UCSD-AML1 (cell line): ENCODE data around the gene SND1.

ENCODE experiments used
- DNase-seq: peaks from one replicate; lab custom pipeline; 2025; ENCODE audit not compliant: unreplicated experiment; lab: John Stamatoyannopoulos, UW

SND1 gene

GRCh38 chr7:127651556-127652332, at the start of gene SND1:
Gene SND1, plus strand, starts transcription at chr7:127652194. Its CDS starts 180 bp downstream, at chr7:127652374.
- DNase-seq = peak; percentile 92

DNA sequence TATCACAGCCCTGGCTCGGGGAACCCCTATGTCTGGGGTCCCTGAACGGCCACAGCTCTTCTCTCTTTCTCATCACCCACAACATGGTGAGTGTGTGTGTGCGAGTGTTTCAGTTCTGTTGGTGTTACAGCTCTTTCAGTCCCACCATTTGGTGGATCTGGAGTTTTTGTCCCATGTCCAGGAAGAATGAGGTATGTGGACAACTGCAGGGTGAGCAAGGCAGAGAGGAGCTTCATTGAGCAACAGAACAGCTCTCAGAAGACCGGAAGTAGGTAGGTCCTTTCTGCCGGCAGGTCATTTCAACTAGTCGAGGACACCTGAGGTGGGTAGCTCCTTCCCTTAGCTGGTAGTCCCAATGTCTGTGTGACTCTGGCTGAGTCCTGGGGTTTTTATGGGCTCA, 43.5 kb upstream of the SND1 start:
- no peak for DNase-seq

DNA sequence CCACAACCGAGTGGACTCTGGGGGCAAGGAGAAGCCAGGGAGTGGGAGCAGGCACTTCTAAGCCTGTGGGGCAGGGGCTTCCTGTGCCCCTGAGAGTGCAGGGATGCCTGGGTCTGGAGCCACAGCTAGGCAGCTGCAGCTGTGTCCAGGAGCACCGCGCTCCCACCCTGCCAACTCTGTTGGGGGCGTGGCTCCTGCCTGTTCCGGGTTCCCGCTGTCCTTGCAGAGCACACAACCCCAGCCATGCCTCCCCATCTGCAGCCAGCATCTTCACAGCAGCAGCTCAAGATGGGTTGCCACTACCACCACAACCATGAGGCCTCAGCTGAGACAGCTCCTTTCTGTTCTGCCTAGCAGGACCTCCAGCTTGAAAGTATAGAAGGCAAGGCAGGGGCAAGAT, 42.7 kb upstream of the SND1 start:
- no peak for DNase-seq

DNA sequence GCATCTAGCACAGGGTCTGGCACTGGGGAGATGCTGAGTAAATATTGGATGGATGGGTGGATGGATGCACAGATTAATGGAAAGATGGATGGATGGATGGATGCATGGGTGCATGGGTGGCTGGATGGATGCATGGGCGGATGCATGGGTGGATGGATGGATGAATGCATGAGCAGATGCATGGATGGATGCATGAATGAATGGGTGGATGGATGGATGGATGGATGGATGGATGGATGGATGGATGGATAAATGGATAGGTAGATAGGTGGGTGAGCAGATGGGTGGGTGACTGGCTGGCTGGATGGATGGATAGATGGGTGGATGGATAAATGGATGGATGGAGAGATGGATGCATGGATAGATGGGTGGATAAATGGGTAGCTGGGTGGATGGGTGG, 39.7 kb upstream of the SND1 start:
- no peak for DNase-seq

DNA sequence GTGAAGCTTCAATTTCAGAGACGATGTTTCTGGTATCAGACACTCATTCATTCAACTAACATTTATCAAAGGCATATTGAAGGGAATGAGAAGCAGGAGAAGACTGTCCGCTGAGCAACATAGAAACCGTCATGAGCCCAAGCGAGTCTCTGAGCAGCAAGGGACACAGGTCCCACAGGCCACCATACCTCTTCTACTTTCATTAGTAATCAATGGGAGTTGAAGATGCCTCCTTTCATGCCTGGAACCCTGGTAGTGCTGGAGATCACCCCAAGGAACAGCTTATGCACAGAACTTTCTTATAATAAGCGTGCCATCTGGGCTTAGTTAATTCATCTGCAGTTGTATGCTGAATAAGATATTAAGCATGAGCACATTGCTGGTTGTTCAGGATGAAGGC, 35.3 kb upstream of the SND1 start:
- no peak for DNase-seq

- no peak for DNase-seq
Measured at GRCh38 chr7:127618042-127618441, 34.0 kb upstream of the SND1 start, which contains the start of gene PAX4. Gene PAX4, minus strand, starts transcription at chr7:127618142. Its CDS starts 2,214 bp downstream, at chr7:127615928.

- no peak for DNase-seq
Measured at GRCh38 chr7:127618775-127619174, 33.2 kb upstream of the SND1 start.

DNA sequence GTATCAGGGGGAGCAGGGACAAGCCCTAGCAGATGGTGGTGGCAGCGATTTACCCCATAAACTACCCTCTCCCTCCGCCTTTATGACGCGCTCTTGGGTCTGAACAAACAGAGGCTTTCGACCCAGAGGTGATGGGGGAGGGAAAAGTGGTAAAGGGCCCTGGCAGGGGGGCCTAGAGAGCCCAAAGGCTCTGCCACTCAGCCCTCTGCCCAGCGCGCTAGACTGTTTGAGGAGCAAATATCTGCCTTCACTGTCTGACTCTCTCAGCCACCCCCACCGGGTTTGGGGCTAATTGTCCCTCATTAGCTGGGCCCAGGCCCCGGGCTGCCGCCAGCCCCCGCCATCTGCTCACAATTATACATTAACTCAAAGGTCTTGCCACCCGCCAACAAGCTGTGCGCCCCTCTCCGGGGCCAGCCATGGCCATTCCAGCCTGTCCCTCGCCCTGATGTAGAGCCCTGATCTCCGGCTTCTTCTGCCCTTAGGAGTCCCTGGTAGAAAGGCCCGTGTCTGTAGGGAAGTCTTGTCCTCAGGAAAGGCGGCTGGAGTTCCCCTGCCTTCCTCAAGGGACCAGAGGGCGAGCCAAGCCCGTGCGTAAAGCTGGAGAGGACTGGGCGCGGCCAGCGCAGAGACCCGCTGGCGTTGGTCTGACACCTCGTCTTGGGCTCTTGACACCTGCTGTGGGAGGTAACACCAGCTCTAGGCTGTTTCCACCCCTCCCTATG, 32.2 kb upstream of the SND1 start:
- DNase-seq = no peak

DNA sequence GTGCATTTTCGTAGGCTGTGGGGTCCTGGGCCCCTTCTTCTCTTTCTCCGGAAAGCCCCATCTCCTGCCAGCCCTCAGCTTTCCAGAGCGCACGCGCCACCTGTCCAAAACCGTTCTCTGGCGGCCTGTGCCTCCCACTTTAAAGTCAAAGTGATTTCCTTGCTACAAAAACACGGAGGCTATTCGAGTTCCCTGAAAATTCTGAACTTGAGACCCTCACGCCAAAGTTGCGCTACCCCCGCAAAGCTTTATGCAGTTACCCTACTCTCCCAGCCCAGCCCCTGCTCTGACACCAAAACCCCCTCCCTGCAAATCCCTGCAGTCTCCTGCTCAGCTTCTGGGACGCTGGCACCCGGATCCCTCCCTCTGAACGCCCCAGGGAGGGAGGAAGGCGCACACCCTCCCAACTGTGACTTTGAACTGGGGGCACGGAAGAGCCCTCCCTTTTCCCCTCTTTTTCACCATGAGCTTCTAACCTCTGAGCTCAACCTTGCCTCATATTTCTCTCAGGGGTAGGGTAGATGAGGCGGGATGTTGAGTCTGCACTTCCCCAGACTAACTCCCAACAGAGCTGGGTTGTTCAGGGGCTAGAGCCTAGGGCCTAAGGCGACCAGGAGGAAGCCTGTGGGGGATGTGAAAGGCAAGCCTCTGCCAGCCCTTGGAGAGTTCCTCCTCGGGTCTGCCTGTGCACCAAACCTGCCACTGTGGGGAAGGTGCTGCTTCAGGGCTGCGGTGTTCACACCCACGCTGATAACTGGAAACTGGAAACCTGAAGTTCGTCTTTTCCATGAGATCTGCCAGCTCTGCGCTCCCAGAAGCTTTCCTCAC, 31.4 kb upstream of the SND1 start:
- peak; percentile 7 for DNase-seq

DNA sequence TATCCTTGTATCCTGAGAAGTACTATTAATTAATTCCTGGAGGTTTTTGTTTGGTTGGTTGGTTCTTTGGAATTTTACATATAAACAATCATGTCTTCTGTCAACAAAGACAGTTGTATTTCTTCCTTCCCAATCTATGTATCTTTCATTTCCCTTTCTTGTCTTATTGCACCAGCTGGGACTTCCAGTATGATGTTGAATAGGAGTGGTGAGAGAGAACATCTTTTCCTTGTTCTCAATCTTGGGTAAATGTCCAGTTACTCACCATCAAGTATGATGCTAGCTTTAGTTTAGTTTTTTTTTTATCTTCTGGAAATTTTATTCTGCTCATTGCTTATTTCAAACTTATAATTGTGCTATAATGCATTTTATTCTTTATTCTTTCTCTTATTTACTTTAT, 26.7 kb upstream of the SND1 start:
- DNase-seq = no peak

DNA sequence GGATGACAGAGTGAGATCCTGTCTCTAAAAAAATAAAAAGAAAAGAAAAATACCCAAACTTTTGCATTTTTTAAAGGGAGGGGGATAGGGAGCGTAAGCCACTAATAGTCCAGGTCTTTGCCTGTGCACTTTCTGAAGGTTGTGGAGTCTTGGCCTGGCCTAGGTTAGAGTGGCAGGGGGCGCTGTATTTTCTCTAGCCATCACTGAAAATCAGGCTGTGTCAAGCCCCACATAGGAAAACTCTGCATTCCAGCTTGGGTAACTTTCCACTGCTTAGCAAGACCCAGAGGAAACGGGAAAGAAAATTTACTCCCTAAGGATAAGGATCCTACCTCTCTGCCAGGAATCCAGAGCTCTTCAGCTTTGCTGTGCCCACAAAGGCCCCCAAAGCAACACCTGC, 23.5 kb upstream of the SND1 start:
- no peak for DNase-seq

DNA sequence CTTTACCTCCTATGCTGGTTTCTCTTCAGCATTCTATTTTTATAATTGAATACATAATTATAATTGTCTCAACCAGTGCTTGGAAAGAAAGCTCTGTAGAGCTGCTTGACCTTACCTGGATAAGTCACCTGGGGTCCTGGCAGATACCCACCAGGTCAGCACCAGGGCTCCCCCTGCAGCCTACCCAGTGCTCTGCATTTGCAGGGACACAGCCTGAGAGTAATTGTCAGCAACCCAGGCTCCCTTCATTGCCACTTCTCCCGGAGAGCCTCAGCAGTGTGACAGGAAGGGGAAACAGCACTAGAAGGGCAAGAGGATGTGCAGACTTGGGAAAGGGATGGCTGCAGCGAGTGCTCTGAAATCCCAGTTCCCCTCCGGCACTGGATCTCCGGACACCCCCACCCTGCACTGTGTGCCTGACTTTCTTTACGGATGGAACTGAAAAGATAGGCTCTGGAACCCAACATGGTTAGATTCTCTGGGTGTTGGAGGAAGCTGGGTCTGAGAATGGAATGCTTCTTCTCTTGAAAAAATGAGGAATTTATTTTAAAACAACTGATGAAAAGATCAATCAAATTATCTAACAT, 22.6 kb upstream of the SND1 start:
- peak; percentile 26 for DNase-seq

- DNase-seq = no peak
Measured at GRCh38 chr7:127632276-127632910, 19.6 kb upstream of the SND1 start.

DNA sequence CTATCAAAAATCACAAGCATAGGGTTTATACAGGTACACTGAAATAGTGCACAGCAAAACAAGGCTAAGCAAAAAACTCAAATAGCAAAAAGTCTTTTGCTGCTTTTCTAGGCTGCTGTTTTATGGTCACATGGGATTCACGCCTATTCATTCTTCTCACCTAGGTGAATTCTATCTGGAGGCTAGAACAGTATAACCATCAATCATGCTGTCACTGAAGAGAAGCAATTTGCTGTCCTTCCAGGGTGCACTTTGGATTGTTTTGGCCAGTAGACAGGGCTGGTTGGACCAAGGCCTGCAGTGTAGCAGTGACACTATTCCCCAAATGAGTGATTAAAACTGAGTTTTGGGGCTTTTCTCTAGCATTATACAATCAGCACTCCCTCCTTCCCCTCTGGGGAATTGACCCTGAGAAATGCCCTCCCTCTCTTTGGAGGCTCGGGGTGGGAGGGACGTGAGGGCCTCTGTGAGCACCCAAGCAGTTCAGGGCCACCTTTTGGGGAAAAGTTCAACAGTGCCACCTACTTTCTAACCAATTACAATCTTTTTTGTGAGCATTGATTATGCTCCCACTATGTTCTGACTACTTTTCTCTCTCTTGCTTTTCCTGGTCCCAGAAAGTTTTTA, 16.2 kb upstream of the SND1 start:
- no peak for DNase-seq

GRCh38 chr7:127638197-127638596, 13.8 kb upstream of the SND1 start:
- no peak for DNase-seq

- no peak for DNase-seq
Measured at GRCh38 chr7:127644484-127644883, 7.5 kb upstream of the SND1 start.

- no peak for DNase-seq
Measured at GRCh38 chr7:127647636-127648035, 4.4 kb upstream of the SND1 start.

DNA sequence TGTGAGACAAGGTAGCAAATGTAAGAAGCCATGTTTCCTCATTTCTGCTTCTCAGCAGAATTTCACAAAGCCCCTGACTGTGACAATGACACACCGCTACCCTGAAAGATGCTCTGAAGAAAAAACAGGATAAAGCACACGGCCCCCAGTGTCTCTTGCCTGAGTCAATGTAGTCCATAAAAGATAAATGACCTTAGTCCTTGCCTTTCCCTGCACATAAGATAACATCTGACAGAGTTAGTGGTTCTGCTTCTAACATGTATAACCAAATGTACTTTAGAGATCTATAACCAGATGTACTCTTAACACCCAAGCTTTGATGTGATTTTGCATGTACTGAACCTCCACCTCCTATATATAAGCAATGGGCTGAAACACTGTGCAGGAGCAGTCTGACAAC, 3.0 kb upstream of the SND1 start:
- DNase-seq = no peak

- no peak for DNase-seq
Measured at GRCh38 chr7:127650847-127651555, 993 bp upstream of the SND1 start.
